IMR-90 (cell line): ENCODE measurements around the gene GPX4. TPM values are rescaled to one million over a fixed set of nuclear protein-coding genes. Genes with fewer than 3 reads are reported as not detected.

Source experiments
- ATAC-seq: fragments of 200-7000 bp; cut with Tn5 transposase; 2 replicates; pipeline ENCODE4 v1.9.1; 2020; ENCODE audit warnings: low read depth, mild to moderate bottlenecking, moderate library complexity
- BruUV-seq: library from RNA; stranded (reverse); fragments of 400-500 nt; replicated peaks from 2 replicates; lab custom pipeline; 2021; lab: Mats Ljungman, UMichigan
- CTCF ChIA-PET: fragments of 300-600 bp; formaldehyde crosslinking; extraction: SDS; loops from one replicate; lab custom pipeline; 2021; ENCODE audit warnings: antibody characterized with exemption; lab: Yijun Ruan, JAX
- POLR2A ChIA-PET: fragments of 300-600 bp; sonication (Branson Sonifier 250); formaldehyde crosslinking; loops from one replicate; lab custom pipeline; 2022; ENCODE audit warnings: antibody characterized with exemption; ENCODE audit not compliant: unreplicated experiment; lab: Charles Lee
- DNase-seq: peaks from one replicate; pipeline ENCODE4 v3.0.0; 2013
- H2AFZ ChIP-seq: replicated peaks from 2 replicates; pipeline ENCODE3; 2013; ENCODE audit warnings: low read length, mild to moderate bottlenecking; ENCODE audit not compliant: poor library complexity
- H2AK5ac ChIP-seq: 2 replicates; pipeline ENCODE4 v1.6.1; 2013; ENCODE audit warnings: low read depth, low read length, inconsistent platforms
- H2AK9ac ChIP-seq: replicated peaks from 2 replicates; pipeline ENCODE3; 2013; ENCODE audit warnings: mild to moderate bottlenecking, low read depth, low read length, moderate library complexity; ENCODE audit not compliant: poor library complexity
- H2BK120ac ChIP-seq: 2 replicates; pipeline ENCODE4 v1.6.1; 2013; ENCODE audit warnings: low read depth, low read length, inconsistent platforms
- H2BK15ac ChIP-seq: 3 replicates; pipeline ENCODE4 v1.6.1; 2013; ENCODE audit warnings: low read depth, low read length, inconsistent platforms
- H2BK20ac ChIP-seq: 2 replicates; pipeline ENCODE4 v1.6.1; 2013; ENCODE audit warnings: low read depth, mild to moderate bottlenecking, inconsistent platforms, low read length, moderate library complexity
- H2BK5ac ChIP-seq: 2 replicates; pipeline ENCODE4 v1.6.1; 2013; ENCODE audit warnings: mild to moderate bottlenecking, low read depth, low read length, inconsistent platforms; ENCODE audit not compliant: poor library complexity, severe bottlenecking
- H3K14ac ChIP-seq: replicated peaks from 2 replicates; pipeline ENCODE4 v1.6.1; 2013; ENCODE audit warnings: low read depth, low read length, inconsistent platforms
- H3K18ac ChIP-seq: 2 replicates; pipeline ENCODE4 v1.6.1; 2013; ENCODE audit warnings: low read depth, low read length, control low read depth
- H3K23ac ChIP-seq: 2 replicates; pipeline ENCODE4 v1.6.1; 2013; ENCODE audit warnings: low read depth, low read length, inconsistent platforms
- H3K27ac ChIP-seq: 2 replicates; pipeline ENCODE4 v1.5.1; 2013; ENCODE audit warnings: mild to moderate bottlenecking, control low read depth, low read length; ENCODE audit not compliant: insufficient read depth
- H3K27me3 ChIP-seq: 2 replicates; pipeline ENCODE4 v1.6.1; 2013; ENCODE audit warnings: low read length; ENCODE audit not compliant: control insufficient read depth, insufficient read depth
- H3K36me3 ChIP-seq: 2 replicates; pipeline ENCODE4 v1.6.1; 2013; ENCODE audit warnings: low read length, mixed read lengths; ENCODE audit not compliant: control insufficient read depth, insufficient read depth
- H3K4ac ChIP-seq: 2 replicates; pipeline ENCODE4 v1.6.1; 2013; ENCODE audit warnings: low read depth, low read length, inconsistent platforms
- H3K4me1 ChIP-seq: 2 replicates; pipeline ENCODE4 v1.6.1; 2013; ENCODE audit warnings: low read length, mixed read lengths; ENCODE audit not compliant: control insufficient read depth, insufficient read depth
- H3K4me2 ChIP-seq: 2 replicates; pipeline ENCODE4 v1.6.1; 2013; ENCODE audit warnings: low read depth, mild to moderate bottlenecking, control low read depth, low read length, moderate library complexity
- H3K4me3 ChIP-seq: 2 replicates; pipeline ENCODE4 v1.5.1; 2013; ENCODE audit warnings: low read depth, mild to moderate bottlenecking, control low read depth, low read length, moderate library complexity; ENCODE audit not compliant: insufficient read depth
- H3K56ac ChIP-seq: 2 replicates; pipeline ENCODE4 v1.6.1; 2013; ENCODE audit warnings: low read length, inconsistent platforms; ENCODE audit not compliant: insufficient read depth; ENCODE audit errors: extremely low read depth
- H3K79me1 ChIP-seq, 2 experiments: 2 replicates each; pipeline ENCODE4 v1.6.1; 2013; ENCODE audit warnings: low read length in 2 of 2, inconsistent platforms in 1 of 2, low read depth in 1 of 2
- H3K9ac ChIP-seq: 2 replicates; pipeline ENCODE4 v1.6.1; 2013; ENCODE audit warnings: low read depth, low read length, control low read depth
- H3K9me1 ChIP-seq: 2 replicates; pipeline ENCODE4 v1.6.1; 2013; ENCODE audit warnings: low read length, inconsistent platforms; ENCODE audit not compliant: insufficient read depth
- H3K9me3 ChIP-seq: 2 replicates; pipeline ENCODE4 v1.6.1; 2013; ENCODE audit warnings: low read length; ENCODE audit not compliant: control insufficient read depth, insufficient read depth
- H4K20me1 ChIP-seq: 2 replicates; pipeline ENCODE4 v1.6.1; 2013; ENCODE audit warnings: low read length, inconsistent platforms; ENCODE audit not compliant: insufficient read depth
- H4K5ac ChIP-seq: 2 replicates; pipeline ENCODE4 v1.6.1; 2013; ENCODE audit warnings: mild to moderate bottlenecking, low read depth, low read length, control low read depth
- H4K8ac ChIP-seq, 2 experiments: 2 replicates each; pipeline ENCODE4 v1.6.1; 2013; ENCODE audit warnings: low read depth in 2 of 2, low read length in 2 of 2, control low read depth in 1 of 2, inconsistent platforms in 1 of 2
- H4K91ac ChIP-seq: 2 replicates; pipeline ENCODE4 v1.6.1; 2013; ENCODE audit warnings: low read depth, low read length, inconsistent platforms; ENCODE audit not compliant: insufficient read depth
- CEBPB ChIP-seq: IDR thresholded peaks from 2 replicates; pipeline ENCODE4 v1.6.1; 2012; ENCODE audit warnings: low read depth, low read length, improper control_type of control experiment
- MAFK ChIP-seq: IDR thresholded peaks from 2 replicates; pipeline ENCODE4 v1.6.1; 2012; ENCODE audit warnings: low read depth, low read length, improper control_type of control experiment
- RCOR1 ChIP-seq: IDR thresholded peaks from 2 replicates; pipeline ENCODE4 v1.6.1; 2012; ENCODE audit warnings: mild to moderate bottlenecking, low read length, improper control_type of control experiment; ENCODE audit not compliant: insufficient replicate concordance
- WGBS, 2 experiments: methylation state at CpG; one replicate each; pipeline versions ENCODE4 v1.1.5 to v1.1.7; 2013; ENCODE audit warnings: missing lambda C conversion rate in 2 of 2; ENCODE audit not compliant: insufficient read length in 1 of 2; ENCODE audit errors: extremely low coverage in 2 of 2; 5-methylcytosine and 5-hydroxymethylcytosine counted together
- dilution Hi-C: fragments of 300-500 bp; cut with HindIII; formaldehyde crosslinking; loops from one replicate; pipeline ENCODE4 v1.14.3; 2018; ENCODE audit warnings: low sequenced_read_pairs; ENCODE audit not compliant: unreplicated experiment
- in situ Hi-C: fragments of 300-500 bp; cut with MboI; formaldehyde crosslinking; loops from 3 replicates; pipeline ENCODE4 v1.14.3; 2019; ENCODE audit warnings: low sequenced_read_pairs, inconsistent platforms, mixed read lengths
- intact Hi-C: fragments of 100-400 bp; cut with micrococcal nuclease; formaldehyde crosslinking; loops from 2 replicates; pipeline ENCODE4 v1.10.0; 2022
- polyA plus RNA-seq, 3 experiments: library from polyadenylated mRNA; depleted of rRNA; stranded (reverse); fragments of >200 nt; gene quantifications; 2 replicates each; pipeline ENCODE4 v1.2.3, GENCODE V29; 2012; ENCODE audit warnings: low replicate concordance in 1 of 3
- total RNA-seq: library from RNA; depleted of rRNA; stranded (reverse); fragments of >200 nt; gene quantifications from 2 replicates; pipeline ENCODE4 v1.2.3, GENCODE V29; 2012; rRNA removed

The GPX4 gene
- total and polyA plus RNA-seq, 2 of the 4 experiments (the other 2 are of a cell fraction) = 357 to 1,083 TPM

DNA sequence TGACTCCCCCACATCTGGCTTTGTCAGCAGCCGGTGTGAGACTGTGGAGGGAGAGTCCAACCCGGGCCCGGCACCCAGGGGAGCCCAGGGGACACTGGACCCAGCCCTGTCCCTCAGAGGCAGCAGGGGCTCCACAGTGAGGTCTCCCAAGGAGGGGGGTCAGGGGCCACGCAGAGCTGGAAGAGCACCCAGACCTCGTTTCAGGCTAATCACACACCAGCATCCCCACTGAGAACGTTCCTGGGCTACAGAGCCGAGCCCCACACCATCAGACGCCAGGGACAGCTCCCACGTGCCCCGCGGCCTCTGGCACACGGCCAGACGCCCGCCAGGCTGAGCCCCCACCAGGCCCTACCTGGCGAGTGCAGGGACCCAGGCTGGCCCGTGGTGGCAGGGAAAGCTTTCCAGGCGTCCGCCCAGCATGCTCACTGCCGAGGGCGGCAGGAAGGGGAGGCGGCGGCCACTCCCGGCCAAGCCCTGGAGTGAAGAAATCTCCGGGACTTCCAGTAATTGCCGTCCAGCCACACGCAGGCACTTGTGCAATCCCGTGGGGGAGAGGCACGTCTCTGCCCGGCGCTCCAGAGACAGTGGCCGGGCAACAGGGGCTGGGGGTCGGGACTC, 51.0 kb downstream of the GPX4 start (continued):
- TF ChIP-seq CEBPB (peak; percentile 100), MAFK (no peak)

DNA sequence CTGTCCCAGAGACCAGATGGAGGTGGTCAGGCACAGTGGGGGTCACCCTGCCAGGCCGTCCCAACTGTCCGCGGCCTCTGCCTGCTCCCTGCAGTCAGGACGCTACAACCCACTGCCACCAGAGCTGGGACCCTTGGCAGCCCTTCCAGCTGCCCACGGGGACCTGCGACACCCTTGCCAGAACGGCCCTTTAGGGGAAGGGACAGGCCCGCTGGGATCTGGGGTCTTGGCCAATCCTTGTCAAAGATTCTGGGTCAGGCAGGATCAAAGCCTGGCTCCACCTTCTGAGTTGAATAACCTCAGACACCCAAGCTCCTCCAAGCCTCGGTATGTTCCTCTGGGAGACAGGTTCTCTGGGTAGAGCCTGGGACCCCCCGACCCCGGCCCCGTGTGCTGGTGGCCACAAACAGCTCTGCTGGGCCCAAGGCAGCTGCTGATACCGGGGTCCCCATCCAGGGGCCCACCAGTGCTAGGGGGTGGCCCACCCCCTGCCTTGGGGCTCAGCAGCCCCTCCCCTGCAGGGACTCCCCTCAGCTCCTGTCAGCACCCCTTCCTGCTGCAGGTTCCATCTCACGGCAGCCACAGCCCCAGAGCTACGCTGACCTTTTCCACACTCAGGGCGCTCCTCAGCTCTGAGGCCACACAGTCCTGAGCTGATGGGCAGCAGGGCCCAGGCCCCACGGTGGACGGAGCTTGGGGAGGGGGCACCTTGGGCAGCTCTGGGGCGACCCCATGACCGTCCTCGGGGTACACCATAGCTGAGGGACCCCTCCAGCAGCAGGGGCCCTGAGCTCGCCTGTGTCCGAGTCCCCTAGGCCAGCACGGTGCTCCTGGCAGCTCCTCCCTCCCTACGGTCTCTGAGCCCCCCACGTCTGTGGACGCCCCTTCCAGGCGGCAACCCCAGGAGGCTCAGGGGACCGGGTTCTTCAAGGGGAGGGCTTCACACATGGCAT, 51.8 kb downstream of the GPX4 start:
- BruUV-seq = no TSS peak
- peak overlapping the region; percentile 63 for H3K9ac ChIP-seq
- WGBS, 2 experiments = 89% methylated on average over 14 of the region's 29 CpGs; no CpG with 5 or more reads in 1 of the 2 experiments
- H3K27me3 ChIP-seq = no peaks in the 10 kb centered on the region
- H3K4me3 ChIP-seq = no peak overlapping the region
- peak overlapping the region; percentile 44 for H3K4me2 ChIP-seq
- POLR2A ChIA-PET = no interaction called here
- H4K91ac ChIP-seq = peak overlapping the region; percentile 95
- H2BK120ac ChIP-seq = peak overlapping the region; percentile 85
- H2AFZ ChIP-seq = peak overlapping the region; percentile 74
- peak overlapping the region; percentile 98 for H2AK5ac ChIP-seq
- peaks cover 0 to 69% of the 10 kb centered on the region in 2 experiments for H3K79me1 ChIP-seq
- peak overlapping the region; percentile 38; the same call in 1 of the 2 replicates for H3K56ac ChIP-seq
- peak overlapping the region; percentile 67; the same call in 1 of the 2 replicates for H3K14ac ChIP-seq
- dilution Hi-C loops = no loop called here
- no peaks in the 10 kb centered on the region; the same call in 1 of the 2 replicates for H3K9me1 ChIP-seq
- peak overlapping the region; percentile 86 for H4K5ac ChIP-seq
- peak overlapping the region; percentile 99 for H2AK9ac ChIP-seq
- CTCF ChIA-PET = interaction anchor here (0.6 to 1.0 kb wide), 2 partner anchors 42 to 44 kb away, joined by 3 read pairs; no protein-coding TSS in a partner anchor
- TF ChIP-seq RCOR1 = no peak
- H3K18ac ChIP-seq = peak overlapping the region; percentile 34
- ATAC-seq (peak; percentile 52), DNase-seq (no peak)
- peak overlapping the region; percentile 91 for H3K4ac ChIP-seq
- H4K20me1 ChIP-seq = peaks cover 41% of the 10 kb centered on the region
- peak overlapping the region; percentile 44; the same call in 1 of the 2 replicates for H3K23ac ChIP-seq
- intact Hi-C loops = no loop called here
- H2BK20ac ChIP-seq = peak overlapping the region; percentile 77
- H4K8ac ChIP-seq = peak overlapping the region; percentile 88 to 90
- no peaks in the 10 kb centered on the region for H3K9me3 ChIP-seq
- H2BK5ac ChIP-seq = peak overlapping the region; percentile 91
- H3K4me1 ChIP-seq = peaks cover 18% of the 10 kb centered on the region
- H3K27ac ChIP-seq = peak overlapping the region; percentile 98
- in situ Hi-C loops = no loop called here
- peak overlapping the region; percentile 86; the same call in 2 of the 3 replicates for H2BK15ac ChIP-seq
- H3K36me3 ChIP-seq = peaks cover 35% of the 10 kb centered on the region

Other genes starting within 250 kb of the GPX4 start
- gene CFD, start 244.3 kb upstream of the GPX4 start, total RNA-seq = 1.1 and 1.4 TPM in 2 replicates
- gene CFD, start 244.3 kb upstream of the GPX4 start, polyA plus RNA-seq (2012; rRNA removed) = 2.8 and 3.8 TPM in 2 replicates
- gene MED16, start 210.8 kb upstream of the GPX4 start, total RNA-seq = 8.1 and 15.3 TPM in 2 replicates
- gene MED16, start 210.8 kb upstream of the GPX4 start, polyA plus RNA-seq (2012; rRNA removed) = 40.2 and 49.0 TPM in 2 replicates
- gene RNU6-9, start 210.5 kb upstream of the GPX4 start, total RNA-seq = not detected in 2 replicates
- not detected in 2 replicates for gene RNU6-9, start 210.5 kb upstream of the GPX4 start, polyA plus RNA-seq (2012; rRNA removed)
- gene R3HDM4, start 190.8 kb upstream of the GPX4 start, total RNA-seq = 8.9 and 9.0 TPM in 2 replicates
- gene R3HDM4, start 190.8 kb upstream of the GPX4 start, polyA plus RNA-seq (2012; rRNA removed) = 51.5 and 52.5 TPM in 2 replicates
- not detected in 2 replicates for gene KISS1R, start 186.7 kb upstream of the GPX4 start, total RNA-seq
- gene KISS1R, start 186.7 kb upstream of the GPX4 start, polyA plus RNA-seq (2012; rRNA removed) = not detected in 2 replicates
- 16.0 and 16.7 TPM in 2 replicates for gene ARID3A, start 178.0 kb upstream of the GPX4 start, total RNA-seq
- 23.1 and 29.4 TPM in 2 replicates for gene ARID3A, start 178.0 kb upstream of the GPX4 start, polyA plus RNA-seq (2012; rRNA removed)
- gene WDR18, start 119.6 kb upstream of the GPX4 start, total RNA-seq = 37.1 and 38.9 TPM in 2 replicates
- gene WDR18, start 119.6 kb upstream of the GPX4 start, polyA plus RNA-seq (2012; rRNA removed) = 56.9 and 74.5 TPM in 2 replicates
- under 0.01 and 0.28 TPM in 2 replicates for gene GRIN3B, start 103.6 kb upstream of the GPX4 start, total RNA-seq
- 0.91 and 1.8 TPM in 2 replicates for gene GRIN3B, start 103.6 kb upstream of the GPX4 start, polyA plus RNA-seq (2012; rRNA removed)
- 22.6 and 26.4 TPM in 2 replicates for gene TMEM259, start 82.9 kb upstream of the GPX4 start, total RNA-seq
- gene TMEM259, start 82.9 kb upstream of the GPX4 start, polyA plus RNA-seq (2012; rRNA removed) = 153 and 181 TPM in 2 replicates
- not detected in 2 replicates for gene RNU6-2, start 82.5 kb upstream of the GPX4 start, total RNA-seq
- gene RNU6-2, start 82.5 kb upstream of the GPX4 start, polyA plus RNA-seq (2012; rRNA removed) = not detected in 2 replicates
- gene CNN2, start 77.4 kb upstream of the GPX4 start, total RNA-seq = 270 and 272 TPM in 2 replicates
- gene CNN2, start 77.4 kb upstream of the GPX4 start, polyA plus RNA-seq (2012; rRNA removed) = 385 and 395 TPM in 2 replicates
- 0.36 and 0.56 TPM in 2 replicates for gene ABCA7, start 63.9 kb upstream of the GPX4 start, total RNA-seq
- gene ABCA7, start 63.9 kb upstream of the GPX4 start, polyA plus RNA-seq (2012; rRNA removed) = 3.2 and 3.3 TPM in 2 replicates
- gene ARHGAP45, start 36.8 kb upstream of the GPX4 start, total RNA-seq = 0.83 and 1.3 TPM in 2 replicates
- gene ARHGAP45, start 36.8 kb upstream of the GPX4 start, polyA plus RNA-seq (2012; rRNA removed) = 1.4 and 1.7 TPM in 2 replicates
- gene POLR2E, start 8.6 kb upstream of the GPX4 start, total RNA-seq = 195 and 294 TPM in 2 replicates
- 391 and 449 TPM in 2 replicates for gene POLR2E, start 8.6 kb upstream of the GPX4 start, polyA plus RNA-seq (2012; rRNA removed)
- gene SBNO2, start 70.3 kb downstream of the GPX4 start, total RNA-seq = 13.4 and 13.6 TPM in 2 replicates
- 40.4 and 40.5 TPM in 2 replicates for gene SBNO2, start 70.3 kb downstream of the GPX4 start, polyA plus RNA-seq (2012; rRNA removed)
- 39.3 and 45.0 TPM in 2 replicates for gene STK11, start 101.8 kb downstream of the GPX4 start, total RNA-seq
- 40.9 and 42.8 TPM in 2 replicates for gene STK11, start 101.8 kb downstream of the GPX4 start, polyA plus RNA-seq (2012; rRNA removed)
- gene CBARP, start 134.0 kb downstream of the GPX4 start, total RNA-seq = 0.18 and 0.56 TPM in 2 replicates
- gene CBARP, start 134.0 kb downstream of the GPX4 start, polyA plus RNA-seq (2012; rRNA removed) = 3.9 and 8.5 TPM in 2 replicates
- 7.3 and 13.6 TPM in 2 replicates for gene ATP5F1D, start 137.8 kb downstream of the GPX4 start, total RNA-seq
- 140 and 189 TPM in 2 replicates for gene ATP5F1D, start 137.8 kb downstream of the GPX4 start, polyA plus RNA-seq (2012; rRNA removed)
- 2.2 and 2.5 TPM in 2 replicates for gene MIDN, start 144.6 kb downstream of the GPX4 start, total RNA-seq
- 24.1 and 26.0 TPM in 2 replicates for gene MIDN, start 144.6 kb downstream of the GPX4 start, polyA plus RNA-seq (2012; rRNA removed)
- 226 and 299 TPM in 2 replicates for gene CIRBP, start 165.3 kb downstream of the GPX4 start, total RNA-seq
- 405 and 542 TPM in 2 replicates for gene CIRBP, start 165.3 kb downstream of the GPX4 start, polyA plus RNA-seq (2012; rRNA removed)
- 7.5 and 10.6 TPM in 2 replicates for gene FAM174C, start 171.5 kb downstream of the GPX4 start, total RNA-seq
- 61.8 and 93.4 TPM in 2 replicates for gene FAM174C, start 171.5 kb downstream of the GPX4 start, polyA plus RNA-seq (2012; rRNA removed)
- not detected in 2 replicates for gene EFNA2, start 181.9 kb downstream of the GPX4 start, total RNA-seq
- gene EFNA2, start 181.9 kb downstream of the GPX4 start, polyA plus RNA-seq (2012; rRNA removed) = not detected in 2 replicates